Mesothelial cell of epicardium (in vitro differentiated cells): Measurements from ENCODE around the gene GOLGA6L7. TPM values are rescaled to one million over a fixed set of nuclear protein-coding genes. Genes with fewer than 3 reads are reported as not detected.

Experiments used
- DNase-seq, 2 experiments: peaks; one replicate each; pipeline ENCODE4 v3.0.0; 2021; ENCODE audit warnings: low spot score in 2 of 2; ENCODE audit not compliant: unreplicated experiment in 2 of 2
- H3K27ac Mint-ChIP-seq: 2 replicates; pipeline ENCODE4 v1.8.0; 2021; ENCODE audit warnings: mixed read lengths
- H3K27me3 Mint-ChIP-seq: 2 replicates; pipeline ENCODE4 v1.8.0; 2021; ENCODE audit warnings: low read depth, mixed read lengths
- H3K36me3 Mint-ChIP-seq: 2 replicates; pipeline ENCODE4 v1.8.0; 2021; ENCODE audit warnings: mixed read lengths
- H3K4me1 Mint-ChIP-seq: 2 replicates; pipeline ENCODE4 v1.8.0; 2021; ENCODE audit warnings: mixed read lengths
- H3K4me3 Mint-ChIP-seq: 2 replicates; pipeline ENCODE4 v1.8.0; 2021; ENCODE audit warnings: mild to moderate bottlenecking, moderate library complexity, mixed read lengths
- H3K9me3 Mint-ChIP-seq: 2 replicates; pipeline ENCODE4 v1.8.0; 2021; ENCODE audit warnings: mixed read lengths
- total RNA-seq: library from RNA; stranded (reverse); gene quantifications from 3 replicates; pipeline ENCODE4 v1.2.1, GENCODE V29; 2021
- TF ChIP-seq, protein P1 (sequence below): fragments of 200-600 bp; sonication (generic); IDR thresholded peaks from one replicate; pipeline ENCODE4 v1.5.0; 2021; ENCODE audit warnings: antibody characterized with exemption; ENCODE audit not compliant: unreplicated experiment

GOLGA6L7 gene
- total RNA-seq, 1 donor from 2014 or later: not detected

DNA sequence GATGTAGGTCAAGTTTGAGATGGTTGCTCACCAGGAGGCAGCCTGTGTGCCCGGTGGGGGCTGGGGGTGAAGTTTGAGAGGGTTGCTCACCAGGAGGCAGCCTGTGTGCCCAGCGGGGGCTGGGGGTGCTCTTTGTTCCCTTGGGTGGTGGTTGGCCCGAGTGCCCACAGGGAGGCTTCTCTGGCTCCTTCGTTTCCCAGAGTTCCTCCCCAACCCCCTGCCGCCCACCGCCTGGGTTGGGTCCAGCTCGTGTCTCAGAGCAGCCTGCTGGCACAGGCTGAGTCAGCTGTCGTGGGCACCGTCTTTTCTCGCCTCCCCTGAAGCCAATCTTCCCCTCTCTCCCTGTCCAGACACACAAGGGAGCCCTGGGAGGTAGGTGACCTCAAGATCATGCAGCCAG lies 40.5 kb upstream of the GOLGA6L7 start:
- Mint-ChIP-seq H3K27me3 (no peaks in the 10 kb centered on the region), H3K36me3 (no peaks in the 10 kb centered on the region), H3K9me3 (no peaks in the 10 kb centered on the region), H3K4me3 (no peak overlapping the region), H3K27ac (no peak overlapping the region), H3K4me1 (peaks cover 12% of the 10 kb centered on the region)
- no peak for DNase-seq
- TF ChIP-seq, protein P1, sequence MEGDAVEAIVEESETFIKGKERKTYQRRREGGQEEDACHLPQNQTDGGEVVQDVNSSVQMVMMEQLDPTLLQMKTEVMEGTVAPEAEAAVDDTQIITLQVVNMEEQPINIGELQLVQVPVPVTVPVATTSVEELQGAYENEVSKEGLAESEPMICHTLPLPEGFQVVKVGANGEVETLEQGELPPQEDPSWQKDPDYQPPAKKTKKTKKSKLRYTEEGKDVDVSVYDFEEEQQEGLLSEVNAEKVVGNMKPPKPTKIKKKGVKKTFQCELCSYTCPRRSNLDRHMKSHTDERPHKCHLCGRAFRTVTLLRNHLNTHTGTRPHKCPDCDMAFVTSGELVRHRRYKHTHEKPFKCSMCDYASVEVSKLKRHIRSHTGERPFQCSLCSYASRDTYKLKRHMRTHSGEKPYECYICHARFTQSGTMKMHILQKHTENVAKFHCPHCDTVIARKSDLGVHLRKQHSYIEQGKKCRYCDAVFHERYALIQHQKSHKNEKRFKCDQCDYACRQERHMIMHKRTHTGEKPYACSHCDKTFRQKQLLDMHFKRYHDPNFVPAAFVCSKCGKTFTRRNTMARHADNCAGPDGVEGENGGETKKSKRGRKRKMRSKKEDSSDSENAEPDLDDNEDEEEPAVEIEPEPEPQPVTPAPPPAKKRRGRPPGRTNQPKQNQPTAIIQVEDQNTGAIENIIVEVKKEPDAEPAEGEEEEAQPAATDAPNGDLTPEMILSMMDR: no peak

DNA sequence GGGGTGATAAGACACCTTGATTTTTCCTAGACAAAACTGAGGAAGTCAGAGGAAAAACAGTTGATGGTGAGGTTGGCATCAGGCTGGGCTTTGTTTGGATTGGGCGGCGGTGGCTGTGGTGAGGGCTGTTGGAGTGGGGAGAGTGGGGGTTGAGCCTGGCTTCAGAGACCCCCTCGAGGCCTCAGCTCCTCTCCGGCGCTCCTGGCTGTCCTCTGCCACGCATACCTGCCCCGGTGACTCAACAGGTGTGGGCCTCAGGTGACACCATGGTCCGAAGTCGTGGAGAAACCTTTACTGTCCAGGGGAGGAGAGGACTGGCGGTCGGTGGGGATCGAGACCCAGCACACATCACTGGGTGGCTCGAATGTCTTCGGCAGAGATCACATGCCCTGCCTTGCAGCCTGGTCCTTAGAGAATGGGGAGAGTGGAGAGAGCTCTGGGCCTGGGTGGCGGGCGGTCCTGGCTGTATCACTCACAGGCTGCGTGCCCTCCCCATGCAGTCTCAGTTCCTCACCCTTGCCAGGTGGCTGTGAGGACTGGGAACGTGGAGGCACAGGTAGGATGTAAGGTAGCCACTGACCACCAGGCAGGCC lies 40.0 kb upstream of the GOLGA6L7 start:
- Mint-ChIP-seq H3K4me3 (no peak overlapping the region), H3K27me3 (no peaks in the 10 kb centered on the region), H3K9me3 (no peaks in the 10 kb centered on the region), H3K36me3 (no peaks in the 10 kb centered on the region), H3K27ac (no peak overlapping the region), H3K4me1 (peaks cover 12% of the 10 kb centered on the region)
- TF ChIP-seq, protein P1: no peak
- no peak for DNase-seq

DNA sequence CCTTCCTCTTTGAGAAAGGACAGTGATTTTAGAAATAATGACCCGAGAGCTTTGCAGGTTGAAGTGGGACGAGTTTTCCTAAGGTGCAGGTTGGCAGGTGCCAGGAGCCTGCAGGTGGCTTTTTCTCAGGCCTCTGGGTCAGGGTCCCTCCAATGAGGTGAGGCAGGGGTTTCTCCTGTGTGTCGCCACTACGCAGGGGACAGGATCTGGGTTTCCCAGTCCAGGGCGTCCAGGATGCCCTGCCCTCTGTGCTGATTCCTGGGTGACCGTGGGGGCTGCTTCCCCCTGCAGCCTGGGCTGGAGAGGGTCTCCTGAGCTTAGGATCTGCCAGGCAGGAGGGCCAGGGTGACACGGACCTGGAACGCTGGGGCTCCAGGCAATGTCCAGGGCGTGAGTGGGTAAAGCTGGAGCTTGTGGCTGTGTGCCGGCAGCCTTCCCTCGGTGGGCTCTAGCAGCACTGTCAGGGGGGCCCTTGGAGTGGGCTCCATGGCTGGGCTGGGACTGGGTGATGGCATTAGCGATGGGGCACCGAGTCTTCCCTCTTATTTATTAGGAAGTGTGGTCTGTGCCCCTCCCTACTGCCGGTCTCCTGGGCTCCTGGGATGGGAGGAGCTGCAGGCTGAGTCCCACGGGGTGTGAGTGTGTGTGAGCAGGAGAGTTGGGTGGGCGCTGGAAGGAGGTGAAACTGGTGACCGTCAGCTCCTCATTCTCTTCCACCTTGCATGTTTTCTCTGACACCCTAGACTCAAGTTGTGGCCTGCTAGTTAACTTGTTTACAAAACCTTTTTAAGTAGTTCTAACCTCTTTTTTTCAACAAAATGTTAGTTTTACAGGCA lies 39.1 kb upstream of the GOLGA6L7 start:
- TF ChIP-seq, protein P1: no peak
- Mint-ChIP-seq H3K27me3 (no peaks in the 10 kb centered on the region), H3K4me3 (peak overlapping the region; percentile 70), H3K4me1 (peaks cover 12% of the 10 kb centered on the region), H3K36me3 (no peaks in the 10 kb centered on the region), H3K9me3 (no peaks in the 10 kb centered on the region), H3K27ac (no peak overlapping the region)
- DNase-seq: no peak

DNA sequence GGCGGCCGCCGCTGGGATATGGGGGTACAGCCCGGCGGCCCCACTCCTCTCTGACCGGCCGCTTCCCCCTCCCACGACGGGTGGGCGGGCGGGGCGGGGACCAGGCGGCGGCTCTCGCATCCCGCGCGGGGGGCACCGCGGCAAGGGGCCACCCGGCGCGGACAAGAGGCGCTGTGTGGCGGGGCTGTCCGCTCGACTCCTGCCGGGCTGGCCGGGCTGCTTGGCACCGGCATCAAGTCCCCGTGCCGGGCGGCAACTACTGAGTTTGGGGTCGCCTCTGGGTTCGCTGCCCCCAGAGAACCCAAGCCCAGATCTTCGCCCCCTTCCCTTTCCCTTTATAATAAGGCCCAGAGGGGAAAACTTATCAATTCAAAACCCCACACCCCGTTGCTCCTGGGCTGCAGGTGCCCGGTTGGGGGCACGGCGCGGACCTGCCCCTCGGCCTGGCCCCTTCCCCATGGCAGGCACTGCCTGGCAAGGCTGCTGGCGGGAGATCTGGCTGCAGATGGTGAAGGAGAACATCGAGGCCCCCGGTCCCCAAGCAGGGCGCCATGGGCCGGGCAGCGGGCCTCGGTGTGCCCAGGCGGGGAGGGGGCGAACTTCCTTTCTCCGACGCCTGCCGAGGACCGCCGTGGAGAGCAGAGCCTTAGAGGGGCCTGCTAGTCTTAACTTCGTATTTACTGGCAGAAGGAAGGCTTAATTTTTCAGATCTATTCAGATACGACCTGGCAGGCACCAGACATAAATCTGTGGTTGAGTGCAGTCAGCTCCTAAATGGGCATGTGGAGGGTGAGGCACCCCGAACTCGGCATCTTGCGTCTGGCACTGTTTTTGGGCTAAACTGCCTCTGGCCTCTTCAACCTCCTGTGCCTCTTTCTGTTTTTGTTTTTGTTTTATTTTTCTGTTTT lies 38.2 kb upstream of the GOLGA6L7 start:
- Mint-ChIP-seq H3K9me3 (no peaks in the 10 kb centered on the region), H3K27ac (no peak overlapping the region), H3K4me3 (peak overlapping the region; percentile 70), H3K4me1 (peaks cover 12% of the 10 kb centered on the region), H3K27me3 (no peaks in the 10 kb centered on the region), H3K36me3 (no peaks in the 10 kb centered on the region)
- peak in 1 of 2 experiments; percentile 48 for DNase-seq
- TF ChIP-seq, protein P1: no peak

DNA sequence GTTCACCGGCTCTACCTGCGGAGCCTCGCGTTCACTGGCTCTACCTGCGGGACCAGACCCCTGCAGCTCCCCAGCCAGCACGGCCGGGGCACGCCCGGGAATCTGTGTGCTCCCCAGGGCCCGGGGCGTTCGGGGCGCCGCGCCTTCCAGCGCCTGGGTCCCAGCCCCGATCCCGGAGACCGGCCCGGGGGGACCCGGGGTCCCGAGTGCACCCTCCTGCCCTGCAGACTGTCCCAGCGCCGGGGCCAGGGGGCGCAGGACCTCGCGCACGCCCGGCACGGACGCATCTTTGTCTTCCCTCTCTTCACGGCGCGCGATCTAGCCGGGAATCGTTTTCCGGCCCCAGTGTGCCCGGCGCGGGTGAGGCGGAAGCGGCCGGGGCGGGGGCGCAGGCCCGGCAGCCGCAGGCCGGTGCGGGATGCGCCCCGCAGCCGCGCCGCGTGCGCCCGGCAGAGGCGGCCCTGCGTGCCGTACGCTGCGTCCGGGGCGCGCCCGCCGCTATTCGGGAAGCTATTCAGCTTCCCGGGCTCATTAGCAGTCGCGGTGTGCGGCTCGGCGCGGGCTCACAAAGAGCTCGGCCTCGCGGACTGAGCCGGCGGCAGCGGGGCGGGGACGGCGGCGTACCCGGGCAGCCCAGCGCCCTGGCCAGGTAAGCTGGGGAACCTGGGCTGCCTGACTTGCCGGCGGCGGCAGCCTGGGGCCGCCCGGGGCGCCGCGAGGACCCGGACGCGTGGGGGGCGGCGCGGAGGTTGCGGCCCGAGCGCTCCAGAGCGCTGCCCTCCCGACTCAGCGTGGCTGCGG lies 37.4 kb upstream of the GOLGA6L7 start, which contains the start of gene APBA2:
APBA2 (plus strand) TSS at position 345 of the 801 bp plus-strand sequence. CDS start 167,911 bp downstream, outside the sequence.
- TF ChIP-seq, protein P1: no peak
- Mint-ChIP-seq H3K4me3 (peak within 1 kb of the TSS; percentile 70), H3K36me3 (no peaks in the 10 kb centered on the region), H3K4me1 (peaks cover 12% of the 10 kb centered on the region), H3K27ac (no peak within 1 kb of the TSS), H3K27me3 (no peaks in the 10 kb centered on the region), H3K9me3 (no peaks in the 10 kb centered on the region)
- DNase-seq: peak in 1 of 2 experiments; percentile 65
